ENCODE data around the gene EIF5B.
A peak's percentile ranks its signal among the peaks of the same experiment; 100 is the strongest.

EIF5B gene

GRCh38 chr2:99406137-99406536, 68.9 kb downstream of the EIF5B start:
- DNase-seq (ENCODE audit: low spot score) = no peak

GRCh38 chr2:99410276-99410675, 73.1 kb downstream of the EIF5B start:
- no peak for DNase-seq (ENCODE audit: low spot score)

- no peak for DNase-seq (ENCODE audit: low spot score)
These were observed 77.4 kb downstream of the EIF5B start for GRCh38 chr2:99414566-99414965.

GRCh38 chr2:99417396-99417795, 80.2 kb downstream of the EIF5B start:
- DNase-seq (ENCODE audit: low spot score) = no peak

GRCh38 chr2:99420031-99420430, 82.8 kb downstream of the EIF5B start:
- no peak for DNase-seq (ENCODE audit: low spot score)

- DNase-seq (ENCODE audit: low spot score) = no peak
These were observed 83.6 kb downstream of the EIF5B start for GRCh38 chr2:99420751-99421299.

- no peak for DNase-seq (ENCODE audit: low spot score)
These were observed 84.3 kb downstream of the EIF5B start for GRCh38 chr2:99421469-99421868.

- no peak for DNase-seq (ENCODE audit: low spot score)
These were observed 85.4 kb downstream of the EIF5B start for GRCh38 chr2:99422599-99422998.

GRCh38 chr2:99424371-99424770, 87.2 kb downstream of the EIF5B start:
- DNase-seq (ENCODE audit: low spot score) = no peak

GRCh38 chr2:99425022-99425421, 87.8 kb downstream of the EIF5B start:
- peak; percentile 8 for DNase-seq (ENCODE audit: low spot score)

GRCh38 chr2:99430614-99431291, 93.6 kb downstream of the EIF5B start:
- no peak for DNase-seq (ENCODE audit: low spot score)

GRCh38 chr2:99431587-99432275, 94.5 kb downstream of the EIF5B start:
- DNase-seq (ENCODE audit: low spot score) = no peak

GRCh38 chr2:99433340-99433739, 96.2 kb downstream of the EIF5B start:
- no peak for DNase-seq (ENCODE audit: low spot score)

GRCh38 chr2:99436874-99437273, 99.7 kb downstream of the EIF5B start:
- no peak for DNase-seq (ENCODE audit: low spot score)

GRCh38 chr2:99439971-99440505, 102.8 kb downstream of the EIF5B start:
- DNase-seq (ENCODE audit: low spot score) = no peak

GRCh38 chr2:99442837-99443236, 105.6 kb downstream of the EIF5B start:
- no peak for DNase-seq (ENCODE audit: low spot score)

- DNase-seq (ENCODE audit: low spot score) = no peak
These were observed 107.0 kb downstream of the EIF5B start for GRCh38 chr2:99444222-99444621.

GRCh38 chr2:99445065-99445464, 107.9 kb downstream of the EIF5B start:
- no peak for DNase-seq (ENCODE audit: low spot score)

- DNase-seq (ENCODE audit: low spot score) = peak; percentile 52
These were observed 111.4 kb downstream of the EIF5B start for GRCh38 chr2:99448556-99448955.

GRCh38 chr2:99450199-99450598, 113.0 kb downstream of the EIF5B start:
- no peak for DNase-seq (ENCODE audit: low spot score)

All from COLO829 (cell line).